K562 (cell line): ENCODE data around the gene KCNQ4. TPM values are rescaled to one million over a fixed set of nuclear protein-coding genes. Genes with fewer than 3 reads are reported as not detected.

Experiments used
- ATAC-seq: fragments of 200-7000 bp; cut with Tn5 transposase; 3 replicates; pipeline ENCODE4 v1.9.1; 2020; ENCODE audit warnings: moderate library complexity
- BruUV-seq: library from RNA; stranded (reverse); fragments of 400-500 nt; replicated peaks from 2 replicates; lab custom pipeline; 2021; lab: Mats Ljungman, UMichigan
- CTCF ChIA-PET: fragments of 300-600 bp; formaldehyde crosslinking; extraction: SDS; loops from one replicate; lab custom pipeline; 2021; ENCODE audit warnings: low intra/inter-chr PET ratio; lab: Yijun Ruan, JAX
- POLR2A ChIA-PET: fragments of 300-600, 350-650 bp; sonication (Branson Sonifier 250); formaldehyde crosslinking; extraction: SDS; loops from one replicate; lab custom pipeline; 2021; ENCODE audit warnings: antibody characterized with exemption, inconsistent platforms; lab: Yijun Ruan, JAX
- DNase-seq, 4 experiments: peaks; one replicate each; pipeline versions ENCODE4 v3.0.0 to v3.0.0-alpha.2; 2011 to 2018; ENCODE audit warnings: low spot score in 3 of 4, mixed read lengths in 3 of 4; ENCODE audit errors: extremely low read depth in 1 of 4
- FAIRE-seq: peaks from 2 replicates; lab custom pipeline; 2011; peaks lifted over from hg19 to GRCh38; lab: Jason Lieb, UNC
- H2AFZ ChIP-seq: 2 replicates; pipeline ENCODE4 v1.6.0; 2011; ENCODE audit warnings: low read depth, low read length, control low read depth, inconsistent platforms
- H3K27ac ChIP-seq: fragments of 200-600 bp; 3 replicates; pipeline ENCODE4 v1.8.0; 2011; ENCODE audit warnings: low read depth, mild to moderate bottlenecking, control low read depth, inconsistent platforms, low read length, moderate library complexity, mixed read lengths; ENCODE audit errors: extremely low read depth
- H3K27me3 ChIP-seq, 2 experiments: fragments of 300-600 bp in 1 of 2; 2 replicates in 1 of 2; 3 replicates in 1 of 2; pipeline versions ENCODE4 v1.6.0 to v1.8.0; 2011; ENCODE audit warnings: inconsistent platforms in 2 of 2, low read length in 2 of 2, mild to moderate bottlenecking in 1 of 2, mixed read lengths in 1 of 2, moderate library complexity in 1 of 2; ENCODE audit not compliant: control insufficient read depth in 2 of 2, insufficient read depth in 2 of 2
- H3K36me3 ChIP-seq: fragments of 300-600 bp; 3 replicates; pipeline ENCODE4 v1.8.0; 2011; ENCODE audit warnings: mild to moderate bottlenecking, low read length, inconsistent platforms; ENCODE audit not compliant: control insufficient read depth, insufficient read depth
- H3K4me1 ChIP-seq, 2 experiments: fragments of 200-600 bp in 1 of 2; replicated peaks in 1 of 2; 2 replicates in 1 of 2; 3 replicates in 1 of 2; pipeline versions ENCODE4 v1.5.1 to v1.8.0; 2011; ENCODE audit warnings: inconsistent platforms in 2 of 2, low read length in 2 of 2, mild to moderate bottlenecking in 1 of 2, mixed read lengths in 1 of 2, moderate library complexity in 1 of 2; ENCODE audit not compliant: control insufficient read depth in 2 of 2, insufficient read depth in 2 of 2
- H3K4me2 ChIP-seq: 2 replicates; pipeline ENCODE4 v1.6.1; 2011; ENCODE audit warnings: low read length, control low read depth, inconsistent platforms, mixed read lengths; ENCODE audit not compliant: insufficient read depth
- H3K4me3 ChIP-seq: fragments of 200-600 bp; sonication (generic), shearing (Covaris generic); 2 replicates; pipeline ENCODE4 v1.5.1; 2016; ENCODE audit warnings: control low read depth, inconsistent platforms
- H3K79me2 ChIP-seq: fragments of 200-600 bp; 3 replicates; pipeline ENCODE4 v1.8.0; 2011; ENCODE audit warnings: low read length, inconsistent platforms; ENCODE audit not compliant: control insufficient read depth, insufficient read depth
- H3K9ac ChIP-seq, 2 experiments: 2 replicates each; pipeline versions ENCODE4 v1.6.0 to v1.6.1; 2011; ENCODE audit warnings: low read depth in 2 of 2, low read length in 2 of 2, control low read depth in 1 of 2, inconsistent platforms in 1 of 2, mild to moderate bottlenecking in 1 of 2, mixed read lengths in 1 of 2; ENCODE audit not compliant: insufficient read depth in 1 of 2
- H3K9me1 ChIP-seq: one replicate; pipeline ENCODE4 v1.6.0; 2011; ENCODE audit warnings: inconsistent platforms, mild to moderate bottlenecking, low read length, moderate library complexity; ENCODE audit not compliant: control insufficient read depth, insufficient read depth
- H3K9me3 ChIP-seq: replicated peaks from 2 replicates; pipeline ENCODE4 v1.5.1; 2011; ENCODE audit warnings: low read depth, low read length, inconsistent platforms; ENCODE audit not compliant: control insufficient read depth, insufficient read depth
- H4K20me1 ChIP-seq: replicated peaks from 2 replicates; pipeline ENCODE4 v1.6.1; 2011; ENCODE audit warnings: low read length, inconsistent platforms, mixed read lengths; ENCODE audit not compliant: control insufficient read depth, insufficient read depth
- BRD9 ChIP-seq: fragments of 450-650 bp; IDR thresholded peaks from 2 replicates; pipeline ENCODE4 v1.6.1; 2018; ENCODE audit warnings: low read depth; ENCODE audit not compliant: partially characterized antibody
- ESRRA ChIP-seq: fragments of 450-650 bp; IDR thresholded peaks from 2 replicates; pipeline ENCODE4 v1.6.1; 2014; ENCODE audit warnings: low read depth, mild to moderate bottlenecking, moderate library complexity, borderline replicate concordance
- HNRNPUL1 ChIP-seq: fragments of 200-400 bp; formaldehyde crosslinking; IDR thresholded peaks from 2 replicates; pipeline ENCODE4 v1.6.1; 2017; ENCODE audit warnings: low read length
- JUNB ChIP-seq: fragments of 450-650 bp; formaldehyde crosslinking; conservative IDR thresholded peaks from 2 replicates; pipeline ENCODE4 v1.4.0; 2020; ENCODE audit warnings: mild to moderate bottlenecking
- KDM1A ChIP-seq, 2 experiments: fragments of 450-650 bp; IDR thresholded peaks; 2 replicates each; pipeline ENCODE4 v1.6.1; 2016; ENCODE audit warnings: mild to moderate bottlenecking in 2 of 2
- NCOA6 ChIP-seq: fragments of 450-650 bp; IDR thresholded peaks from 2 replicates; pipeline ENCODE4 v1.6.1; 2017; ENCODE audit warnings: mild to moderate bottlenecking
- PPARD ChIP-seq: fragments of 250-450 bp; sonication (Bioruptor Pico); IDR thresholded peaks from 2 replicates; pipeline ENCODE4 v1.8.0; 2022; ENCODE audit warnings: inconsistent platforms, mild to moderate bottlenecking, moderate library complexity
- PTRF ChIP-seq: fragments of 450-650 bp; IDR thresholded peaks from 2 replicates; pipeline ENCODE4 v1.6.1; 2016; ENCODE audit warnings: mild to moderate bottlenecking, missing genetic modification characterization, missing compliant biosample characterization
- PTTG1 ChIP-seq: fragments of 450-650 bp; IDR thresholded peaks from 2 replicates; pipeline ENCODE4 v1.6.1; 2016; ENCODE audit warnings: low read depth, mild to moderate bottlenecking, missing genetic modification characterization, missing compliant biosample characterization
- ZEB2 ChIP-seq: fragments of 450-650 bp; IDR thresholded peaks from 2 replicates; pipeline ENCODE4 v1.6.1; 2016
- ZNF584 ChIP-seq: fragments of 200-800 bp; sonication (Bioruptor generic); IDR thresholded peaks from 2 replicates; pipeline ENCODE4 v1.6.1; 2016; ENCODE audit warnings: low read depth, mild to moderate bottlenecking, missing genetic modification characterization, missing compliant biosample characterization
- ZSCAN32 ChIP-seq: fragments of 450-650 bp; formaldehyde crosslinking; IDR thresholded peaks from 2 replicates; pipeline ENCODE4 v1.4.0; 2020; ENCODE audit warnings: mild to moderate bottlenecking, moderate library complexity
- WGBS: fragments of 100-300 bp; shearing (Covaris generic); methylation state at CpG from one replicate; pipeline ENCODE4 v1.1.6; 2016; ENCODE audit warnings: low coverage, mixed read lengths; ENCODE audit not compliant: insufficient coverage; ENCODE audit errors: missing lambda C conversion rate; 5-methylcytosine and 5-hydroxymethylcytosine counted together
- in situ Hi-C: fragments of 300-500 bp; cut with MboI; formaldehyde crosslinking; loops from 4 replicates; pipeline ENCODE4 v1.15.0; 2018; ENCODE audit warnings: inconsistent platforms, mixed read lengths
- intact Hi-C: fragments of 100-400 bp; cut with micrococcal nuclease; formaldehyde crosslinking; loops from 2 replicates; pipeline ENCODE4 v1.14.2; 2022
- polyA plus RNA-seq, 8 experiments: library from polyadenylated mRNA; depleted of rRNA in 4 of 8; stranded (reverse) in 5 of 8; unstranded in 3 of 8; fragments of >200 nt; fragmentation: Nextera tagmentation in 2 of 8; fragmentation: Illumina TruSeq in 1 of 8; extraction: Ambion mirVana in 2 of 8; extraction: Trizol in 1 of 8; gene quantifications; 2 replicates each; pipeline versions ENCODE4 v1.2.1 to v1.2.3, GENCODE V29; 2011 to 2014; ENCODE audit warnings: inconsistent platforms in 1 of 8, missing spikeins in 1 of 8
- total RNA-seq, 7 experiments: library from RNA; depleted of rRNA in 6 of 7; stranded (reverse); fragments of >200 nt in 6 of 7; fragmentation: Illumina TruSeq in 2 of 7; extraction: Trizol in 2 of 7; gene quantifications; 2 replicates each; pipeline versions ENCODE4 v1.2.1 to v1.2.3, GENCODE V29; 2011 to 2021; ENCODE audit warnings: low replicate concordance in 1 of 7
- TF ChIP-seq, protein P1 (sequence below): fragments of 250-450 bp; sonication (Bioruptor Pico); IDR thresholded peaks from 2 replicates; pipeline ENCODE4 v1.8.0; 2021; ENCODE audit warnings: moderate library complexity, mild to moderate bottlenecking, inconsistent platforms
- TF ChIP-seq, protein P2 (sequence below): fragments of 250-450 bp; sonication (Bioruptor Pico); IDR thresholded peaks from 2 replicates; pipeline ENCODE4 v1.5.0; 2020; ENCODE audit warnings: mild to moderate bottlenecking
- TF ChIP-seq, protein P3 (sequence below): sonication (generic); formaldehyde crosslinking; IDR thresholded peaks from 2 replicates; pipeline ENCODE4 v1.8.0; 2022; ENCODE audit warnings: mild to moderate bottlenecking, missing genetic modification reagents
- TF ChIP-seq, protein P4 (sequence below): sonication (generic); formaldehyde crosslinking; IDR thresholded peaks from 2 replicates; pipeline ENCODE4 v1.8.0; 2022; ENCODE audit warnings: missing genetic modification reagents, mild to moderate bottlenecking, moderate library complexity, borderline replicate concordance

Gene KCNQ4
- total and polyA plus RNA-seq, 9 of the 15 experiments (the other 6 are each of a cell fraction or from before 2014, with no cell fraction given): 0.07 to 4.1 (median 0.79) TPM

DNA sequence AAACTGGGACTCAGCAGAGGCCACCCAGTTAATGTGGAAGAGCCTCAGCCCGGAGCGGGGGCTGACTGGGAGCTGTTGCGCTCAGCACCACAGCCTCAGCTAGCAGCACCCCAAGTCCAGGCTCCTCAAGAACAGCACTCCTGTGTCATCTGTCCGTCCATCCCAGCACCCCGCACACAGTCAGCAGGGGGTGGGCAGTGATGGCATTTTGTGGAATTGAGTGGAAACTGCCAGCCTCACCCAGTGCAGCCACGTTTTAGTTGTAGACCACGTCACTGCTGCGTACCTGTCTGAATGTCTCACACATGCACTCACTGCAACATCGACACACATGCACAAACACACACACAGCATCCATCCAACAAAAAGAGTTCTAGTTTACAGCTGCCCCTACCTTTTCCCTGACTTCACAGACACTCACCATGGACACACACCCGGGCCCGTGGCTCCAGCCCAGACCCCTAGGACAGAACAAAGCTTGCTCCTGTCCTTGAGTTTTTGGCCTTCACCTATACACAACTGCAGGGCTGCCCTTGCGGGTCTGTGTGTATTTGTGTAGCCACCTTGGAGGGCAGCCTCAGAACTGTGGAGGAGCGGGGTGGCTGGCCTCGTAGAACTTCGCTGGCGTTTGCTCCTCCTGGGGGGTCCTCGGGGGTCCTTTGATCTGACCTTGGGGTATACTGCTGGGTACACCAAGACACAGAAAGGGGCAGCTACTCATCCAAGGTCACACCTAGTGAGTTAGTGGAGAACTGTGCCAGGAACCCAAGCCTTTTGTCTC, 5.2 kb downstream of the KCNQ4 start:
- H3K4me3 ChIP-seq: no peak overlapping the region
- H3K9ac ChIP-seq: peak overlapping the region in 1 of 2 experiments; percentile 49; a peak in 2 of 4 replicates
- intact Hi-C loops (no loop called here), in situ Hi-C loops (no loop called here)
- no peak overlapping the region for H3K27ac ChIP-seq
- no peak overlapping the region for H3K4me2 ChIP-seq
- CTCF ChIA-PET: no interaction called here
- H3K9me1 ChIP-seq: no peaks in the 10 kb centered on the region
- no peaks in the 10 kb centered on the region for H3K9me3 ChIP-seq
- H3K79me2 ChIP-seq: peaks cover 7% of the 10 kb centered on the region; the same call in 2 of the 3 replicates
- no peaks in the 10 kb centered on the region for H3K27me3 ChIP-seq
- FAIRE-seq: no peak
- no TSS peak for BruUV-seq
- no peak for DNase-seq
- no peak overlapping the region for H2AFZ ChIP-seq
- TF ChIP-seq ZEB2 (no peak), ZSCAN32 (CRISPR knock-in tag) (no peak), ESRRA (no peak), BRD9 (no peak), PTTG1 (tag) (no peak), HNRNPUL1 (no peak), NCOA6 (no peak), JUNB (CRISPR knock-in tag) (no peak), KDM1A (IDR thresholded peaks at IDR 0.05) (no peak), PTRF (tag) (no peak), PPARD (CRISPR knock-in tag) (no peak), ZNF584 (CRISPR knock-in tag) (no peak)
- TF ChIP-seq, protein P1, sequence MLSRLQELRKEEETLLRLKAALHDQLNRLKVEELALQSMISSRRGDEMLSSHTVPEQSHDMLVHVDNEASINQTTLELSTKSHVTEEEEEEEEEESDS (CRISPR knock-in tag): no peak
- TF ChIP-seq, protein P2, sequence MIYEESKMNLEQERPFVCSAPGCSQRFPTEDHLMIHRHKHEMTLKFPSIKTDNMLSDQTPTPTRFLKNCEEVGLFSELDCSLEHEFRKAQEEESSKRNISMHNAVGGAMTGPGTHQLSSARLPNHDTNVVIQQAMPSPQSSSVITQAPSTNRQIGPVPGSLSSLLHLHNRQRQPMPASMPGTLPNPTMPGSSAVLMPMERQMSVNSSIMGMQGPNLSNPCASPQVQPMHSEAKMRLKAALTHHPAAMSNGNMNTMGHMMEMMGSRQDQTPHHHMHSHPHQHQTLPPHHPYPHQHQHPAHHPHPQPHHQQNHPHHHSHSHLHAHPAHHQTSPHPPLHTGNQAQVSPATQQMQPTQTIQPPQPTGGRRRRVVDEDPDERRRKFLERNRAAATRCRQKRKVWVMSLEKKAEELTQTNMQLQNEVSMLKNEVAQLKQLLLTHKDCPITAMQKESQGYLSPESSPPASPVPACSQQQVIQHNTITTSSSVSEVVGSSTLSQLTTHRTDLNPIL (CRISPR knock-in tag): no peak
- TF ChIP-seq, protein P3, sequence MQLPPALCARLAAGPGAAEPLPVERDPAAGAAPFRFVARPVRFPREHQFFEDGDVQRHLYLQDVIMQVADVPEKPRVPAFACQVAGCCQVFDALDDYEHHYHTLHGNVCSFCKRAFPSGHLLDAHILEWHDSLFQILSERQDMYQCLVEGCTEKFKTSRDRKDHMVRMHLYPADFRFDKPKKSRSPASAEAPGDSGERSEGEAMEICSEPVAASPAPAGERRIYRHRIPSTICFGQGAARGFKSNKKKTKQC (CRISPR knock-in tag): no peak
- TF ChIP-seq, protein P4, sequence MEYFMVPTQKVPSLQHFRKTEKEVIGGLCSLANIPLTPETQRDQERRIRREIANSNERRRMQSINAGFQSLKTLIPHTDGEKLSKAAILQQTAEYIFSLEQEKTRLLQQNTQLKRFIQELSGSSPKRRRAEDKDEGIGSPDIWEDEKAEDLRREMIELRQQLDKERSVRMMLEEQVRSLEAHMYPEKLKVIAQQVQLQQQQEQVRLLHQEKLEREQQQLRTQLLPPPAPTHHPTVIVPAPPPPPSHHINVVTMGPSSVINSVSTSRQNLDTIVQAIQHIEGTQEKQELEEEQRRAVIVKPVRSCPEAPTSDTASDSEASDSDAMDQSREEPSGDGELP (CRISPR knock-in tag): no peak
- ATAC-seq: no peak
- peaks cover 3 to 23% of the 10 kb centered on the region in 2 experiments; a peak in 3 of 5 replicates for H3K4me1 ChIP-seq
- POLR2A ChIA-PET: interaction anchor here (0.7 to 4.1 kb wide), 4 partner anchors 9 to 98 kb away, joined by 3 to 17 read pairs (median 6); partner anchors contain the start of gene NFYC
- 74% methylated on average over 17 of the region's 17 CpGs for WGBS
- H3K36me3 ChIP-seq: no peaks in the 10 kb centered on the region
- peaks cover 11% of the 10 kb centered on the region for H4K20me1 ChIP-seq
